H1 (cell line): ENCODE data around the gene ADPRH. TPM values are rescaled to one million over a fixed set of nuclear protein-coding genes. Genes with fewer than 3 reads are reported as not detected.
"Not testable (repeated sequence)": the region's sequence is repeated elsewhere in the genome, so short reads cannot be mapped to it uniquely, and the experiment has no call there.

Experiments
- CTCF ChIA-PET: fragments of 300-600 bp; sonication (Branson Sonifier 250); formaldehyde crosslinking; loops from one replicate; lab custom pipeline; 2021; ENCODE audit not compliant: partially characterized antibody; lab: Charles Lee
- POLR2A ChIA-PET: fragments of 300-600 bp; sonication (Branson Sonifier 250); formaldehyde crosslinking; loops from one replicate; lab custom pipeline; 2021; ENCODE audit warnings: inconsistent platforms; ENCODE audit not compliant: partially characterized antibody; lab: Charles Lee
- DNase-seq, 2 experiments: peaks; one replicate each; pipeline versions ENCODE4 v3.0.0 to v3.0.0-alpha.2; 2010 to 2022; ENCODE audit warnings: low spot score in 2 of 2, low read depth in 1 of 2, mixed read lengths in 1 of 2
- FAIRE-seq: peaks from 2 replicates; lab custom pipeline; 2011; peaks lifted over from hg19 to GRCh38; lab: Jason Lieb, UNC
- H2AFZ ChIP-seq: 2 replicates; pipeline ENCODE4 v1.8.1; 2012; ENCODE audit warnings: low read length, inconsistent platforms
- H2AK5ac ChIP-seq: 2 replicates; pipeline ENCODE4 v1.6.1; 2013; ENCODE audit warnings: low read depth, low read length
- H2BK120ac ChIP-seq: replicated peaks from 2 replicates; pipeline ENCODE3; 2013; ENCODE audit warnings: low read depth, low read length, inconsistent platforms
- H2BK12ac ChIP-seq: 2 replicates; pipeline ENCODE4 v1.6.1; 2013; ENCODE audit warnings: low read depth, low read length
- H2BK15ac ChIP-seq: 2 replicates; pipeline ENCODE4 v1.6.1; 2013; ENCODE audit warnings: low read length
- H2BK20ac ChIP-seq: 2 replicates; pipeline ENCODE4 v1.6.1; 2013; ENCODE audit warnings: low read length
- H2BK5ac ChIP-seq: 2 replicates; pipeline ENCODE4 v1.6.1; 2013; ENCODE audit warnings: low read depth, low read length
- H3K14ac ChIP-seq: 2 replicates; pipeline ENCODE4 v1.6.1; 2013; ENCODE audit warnings: inconsistent platforms; ENCODE audit not compliant: insufficient read length
- H3K18ac ChIP-seq: 2 replicates; pipeline ENCODE4 v1.6.1; 2013; ENCODE audit warnings: low read length; ENCODE audit errors: extremely low read depth
- H3K23ac ChIP-seq: 2 replicates; pipeline ENCODE4 v1.6.1; 2013; ENCODE audit warnings: inconsistent platforms; ENCODE audit not compliant: insufficient read length
- H3K23me2 ChIP-seq: 2 replicates; pipeline ENCODE4 v1.6.1; 2013; ENCODE audit warnings: low read depth, low read length
- H3K27ac ChIP-seq: 2 replicates; pipeline ENCODE4 v1.6.1; 2011; ENCODE audit warnings: low read depth, low read length, inconsistent platforms
- H3K27me3 ChIP-seq, 4 experiments: replicated peaks in 1 of 4; 1 replicate in 1 of 4; 2 replicates in 3 of 4; pipeline versions ENCODE4 v1.6.1 to v1.8.1; 2011 to 2013; ENCODE audit warnings: low read length in 3 of 4, mild to moderate bottlenecking in 3 of 4, inconsistent platforms in 2 of 4, mixed read lengths in 2 of 4, moderate library complexity in 1 of 4; ENCODE audit not compliant: control insufficient read depth in 3 of 4, insufficient read depth in 3 of 4; ENCODE audit errors: extremely low read depth in 1 of 4
- H3K36me3 ChIP-seq, 4 experiments: 2 replicates each; pipeline versions ENCODE4 v1.6.1 to v1.8.1; 2011 to 2013; ENCODE audit warnings: mild to moderate bottlenecking in 4 of 4, low read length in 3 of 4, moderate library complexity in 2 of 4, control low read depth in 1 of 4, inconsistent platforms in 1 of 4; ENCODE audit not compliant: insufficient read depth in 4 of 4, control insufficient read depth in 2 of 4
- H3K4ac ChIP-seq: replicated peaks from 2 replicates; pipeline ENCODE3; 2013; ENCODE audit warnings: low read length, low read depth, mixed read lengths, inconsistent platforms; ENCODE audit not compliant: insufficient read length
- H3K4me1 ChIP-seq, 4 experiments: replicated peaks in 1 of 4; 1 replicate in 1 of 4; 2 replicates in 3 of 4; pipeline versions ENCODE4 v1.6.1 to v1.8.1; 2011 to 2013; ENCODE audit warnings: low read length in 3 of 4, inconsistent platforms in 2 of 4, mixed read lengths in 1 of 4; ENCODE audit not compliant: insufficient read depth in 4 of 4, control insufficient read depth in 3 of 4
- H3K4me2 ChIP-seq, 2 experiments: 2 replicates each; pipeline versions ENCODE4 v1.6.1 to v1.8.1; 2011 to 2013; ENCODE audit warnings: low read depth in 2 of 2, low read length in 2 of 2, control low read depth in 1 of 2, inconsistent platforms in 1 of 2, mild to moderate bottlenecking in 1 of 2; ENCODE audit not compliant: insufficient read depth in 1 of 2
- H3K4me3 ChIP-seq, 4 experiments: fragments of 200-600, 300-600 bp in 1 of 4; sonication (generic), shearing (Covaris generic), sonication (Bioruptor Twin) in 1 of 4; 2 replicates each; pipeline versions ENCODE4 v1.5.1 to v1.8.1; 2011 to 2016; ENCODE audit warnings: low read length in 4 of 4, low read depth in 3 of 4, control low read depth in 2 of 4, inconsistent platforms in 2 of 4, mild to moderate bottlenecking in 2 of 4, mixed read lengths in 1 of 4, moderate library complexity in 1 of 4; ENCODE audit not compliant: insufficient read depth in 2 of 4; ENCODE audit errors: extremely low read depth in 1 of 4
- H3K56ac ChIP-seq: replicated peaks from 2 replicates; pipeline ENCODE3; 2013; ENCODE audit warnings: low read depth, mild to moderate bottlenecking, mixed read lengths, low read length, inconsistent platforms; ENCODE audit not compliant: insufficient read length
- H3K79me1 ChIP-seq: 2 replicates; pipeline ENCODE4 v1.6.1; 2013; ENCODE audit warnings: low read depth, low read length, control low read depth
- H3K79me2 ChIP-seq, 2 experiments: 2 replicates each; pipeline versions ENCODE4 v1.6.1 to v1.8.1; 2012 to 2013; ENCODE audit warnings: low read length in 2 of 2, mild to moderate bottlenecking in 2 of 2, inconsistent platforms in 1 of 2; ENCODE audit not compliant: insufficient read depth in 2 of 2, control insufficient read depth in 1 of 2
- H3K9ac ChIP-seq, 4 experiments: replicated peaks in 1 of 4; 1 replicate in 1 of 4; 2 replicates in 3 of 4; pipeline versions ENCODE4 v1.6.1 to v1.8.1; 2011 to 2013; ENCODE audit warnings: low read depth in 3 of 4, low read length in 3 of 4, control low read depth in 2 of 4, mild to moderate bottlenecking in 2 of 4, moderate library complexity in 2 of 4, inconsistent platforms in 1 of 4; ENCODE audit errors: extremely low read depth in 1 of 4
- H3K9me3 ChIP-seq, 2 experiments: 2 replicates each; pipeline versions ENCODE4 v1.6.1 to v1.8.1; 2012 to 2013; ENCODE audit warnings: mild to moderate bottlenecking in 2 of 2, moderate library complexity in 2 of 2, control low read depth in 1 of 2, inconsistent platforms in 1 of 2, low read depth in 1 of 2, low read length in 1 of 2, mixed read lengths in 1 of 2; ENCODE audit not compliant: insufficient read depth in 2 of 2
- H4K20me1 ChIP-seq, 2 experiments: replicated peaks in 1 of 2; 2 replicates each; pipeline versions ENCODE3 to v1.8.1; 2011 to 2013; ENCODE audit warnings: inconsistent platforms in 2 of 2, low read length in 2 of 2, mild to moderate bottlenecking in 1 of 2; ENCODE audit not compliant: insufficient read depth in 2 of 2, control insufficient read depth in 1 of 2
- H4K5ac ChIP-seq: 2 replicates; pipeline ENCODE4 v1.6.1; 2013; ENCODE audit warnings: low read length, low read depth, mixed read lengths, inconsistent platforms; ENCODE audit not compliant: insufficient read length
- H4K8ac ChIP-seq: 2 replicates; pipeline ENCODE4 v1.8.0; 2013; ENCODE audit warnings: mild to moderate bottlenecking, moderate library complexity, low read length, inconsistent platforms; ENCODE audit not compliant: insufficient read depth; ENCODE audit errors: extremely low read depth
- H4K91ac ChIP-seq: replicated peaks from 2 replicates; pipeline ENCODE3; 2013; ENCODE audit warnings: low read length, mixed read lengths, inconsistent platforms; ENCODE audit not compliant: insufficient read length
- WGBS, 2 experiments: shearing (Covaris generic) in 1 of 2; methylation state at CpG; one replicate each; pipeline versions ENCODE4 v1.1.6 to v1.1.7; 2013 to 2015; ENCODE audit warnings: low lambda C conversion rate in 2 of 2, mixed read lengths in 2 of 2, inconsistent platforms in 1 of 2, low coverage in 1 of 2, missing lambda C conversion rate in 1 of 2; ENCODE audit not compliant: insufficient replicate concordance in 2 of 2, insufficient coverage in 1 of 2, insufficient read length in 1 of 2; ENCODE audit errors: extremely low coverage in 1 of 2, missing lambda C conversion rate in 1 of 2; 5-methylcytosine and 5-hydroxymethylcytosine counted together
- polyA plus RNA-seq, 7 experiments: library from polyadenylated mRNA; depleted of rRNA in 3 of 7; stranded (reverse) in 5 of 7; unstranded in 2 of 7; fragments of >200 nt in 5 of 7; fragments of 200-250 nt in 2 of 7; gene quantifications; 1 replicate in 5 of 7; 2 replicates in 1 of 7; 4 replicates in 1 of 7; pipeline versions ENCODE4 v1.2.1 to v1.2.3, GENCODE V29; 2011 to 2013; ENCODE audit warnings: missing spikeins in 2 of 7, mixed read lengths in 2 of 7
- total RNA-seq: library from RNA; stranded (reverse); fragmentation: NEBNext Ultra II Directional; extraction: Animal tissue kit (Norgen Biotek cat#: 25700); gene quantifications from 2 replicates; pipeline ENCODE4 v1.2.1, GENCODE V29; 2021

The ADPRH gene
- total and polyA plus RNA-seq, 2 of the 8 experiments (the other 6 are each of a cell fraction or from before 2014, with no cell fraction given) = 2.6 to 4.2 TPM

DNA sequence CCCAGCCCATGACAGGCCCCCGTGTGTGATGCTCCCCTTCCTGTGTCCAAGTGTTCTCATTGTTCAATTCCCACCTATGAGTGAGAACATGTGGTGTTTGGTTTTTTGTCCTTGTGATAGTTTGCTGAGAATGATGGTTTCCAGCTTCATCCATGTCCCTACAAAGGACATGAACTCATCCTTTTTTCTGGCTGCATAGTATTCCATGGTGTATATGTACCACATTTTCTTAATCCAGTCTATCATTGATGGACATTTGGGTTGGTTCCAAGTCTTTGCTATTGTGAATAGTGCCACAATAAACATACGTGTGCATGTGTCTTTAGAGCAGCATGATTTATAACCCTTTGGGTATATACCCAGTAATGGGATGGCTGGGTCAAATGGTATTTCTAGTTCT lies 16.0 kb upstream of the ADPRH start:
- H4K91ac ChIP-seq, H2AK5ac ChIP-seq, H3K4me3 ChIP-seq, H3K9ac ChIP-seq, H3K4me2 ChIP-seq, CTCF ChIA-PET, H3K9me3 ChIP-seq, H2BK15ac ChIP-seq, H3K18ac ChIP-seq, H3K4ac ChIP-seq, H3K79me1 ChIP-seq, H2BK5ac ChIP-seq, H3K27ac ChIP-seq, H4K20me1 ChIP-seq, H4K8ac ChIP-seq, H2AFZ ChIP-seq, H4K5ac ChIP-seq, H3K4me1 ChIP-seq, H3K36me3 ChIP-seq, H3K27me3 ChIP-seq, DNase-seq, H3K79me2 ChIP-seq, H3K56ac ChIP-seq, H2BK12ac ChIP-seq, H2BK20ac ChIP-seq, H3K14ac ChIP-seq, H3K23me2 ChIP-seq, FAIRE-seq, H3K23ac ChIP-seq, H2BK120ac ChIP-seq: not testable (repeated sequence)
- POLR2A ChIA-PET = interaction anchor here (0.5 kb wide), 1 partner anchor 630 kb away, joined by 3 read pairs; no protein-coding TSS in a partner anchor
- WGBS, 2 experiments = 94% methylated on average over 2 of the region's 2 CpGs; no CpG with 5 or more reads in 1 of the 2 experiments
